ENCODE data around the gene MRPS27.

MRPS27 gene

DNA sequence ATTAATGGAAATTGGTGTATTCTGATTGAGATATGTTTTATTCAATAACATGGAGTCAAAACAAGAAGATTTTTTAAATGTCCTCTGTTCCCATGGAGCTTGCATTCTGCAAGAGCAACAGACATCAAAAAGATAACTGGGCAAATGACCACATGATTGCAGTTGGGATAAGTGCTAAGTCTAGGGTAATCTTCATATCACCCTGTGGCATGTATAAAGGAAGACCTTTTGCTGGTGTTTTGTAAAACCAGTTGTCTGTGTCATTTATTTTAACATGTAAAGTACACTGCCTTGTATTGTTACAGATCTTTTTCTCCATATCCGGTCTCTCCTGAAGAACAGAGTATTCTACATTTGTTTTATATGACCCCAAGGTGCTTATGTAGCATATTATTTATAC, 44.1 kb upstream of the MRPS27 start:
- TF ChIP-seq CTCF (IDR thresholded peaks at IDR 0.05; ENCODE audit: low read depth, low read length, missing control alignments): no peak
- in situ Hi-C loops (cut with HindIII; ENCODE audit: low sequenced_read_pairs): no loop called here
- no peak for DNase-seq (ENCODE audit: low read depth)

DNA sequence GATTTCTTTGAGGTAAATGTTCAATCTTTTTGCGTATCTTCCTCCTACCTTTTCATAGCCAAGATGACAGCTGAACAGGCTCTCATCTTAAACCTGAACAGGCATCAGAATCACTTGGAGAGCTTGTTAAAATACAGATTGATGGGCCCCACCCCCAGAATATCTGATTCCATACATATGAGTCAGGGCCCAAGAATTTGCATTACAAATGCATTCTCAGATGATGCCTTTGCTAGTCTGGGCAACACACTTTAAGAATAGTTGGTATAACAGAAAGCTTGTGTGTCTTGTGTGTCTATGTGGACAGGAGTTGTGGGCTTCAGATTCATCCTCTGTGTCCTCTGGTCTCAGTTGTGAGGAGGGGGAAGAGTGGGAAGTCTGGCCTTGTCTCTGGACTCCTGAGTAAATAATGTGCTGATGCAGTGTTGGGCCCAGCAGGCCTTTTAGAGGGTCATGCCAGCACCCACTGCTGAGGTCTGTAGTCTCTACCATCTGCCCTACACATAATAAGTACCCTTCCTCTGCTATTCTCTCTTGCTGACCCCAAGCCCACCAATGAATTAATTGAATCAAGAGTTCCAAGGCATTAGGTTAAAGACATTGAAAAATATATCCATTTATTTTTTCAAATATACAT, 43.2 kb upstream of the MRPS27 start:
- TF ChIP-seq CTCF (IDR thresholded peaks at IDR 0.05; ENCODE audit: low read depth, low read length, missing control alignments): no peak
- in situ Hi-C loops (cut with HindIII; ENCODE audit: low sequenced_read_pairs): no loop called here
- H3K4me3 ChIP-seq (ENCODE audit: low read depth, low read length): no peak overlapping the region
- DNase-seq (ENCODE audit: low read depth): peak; percentile 39

More for the DNA sequence above, 44.1 kb upstream of the MRPS27 start:
- no peak overlapping the region for H3K4me3 ChIP-seq (ENCODE audit: low read depth, low read length)

DNA sequence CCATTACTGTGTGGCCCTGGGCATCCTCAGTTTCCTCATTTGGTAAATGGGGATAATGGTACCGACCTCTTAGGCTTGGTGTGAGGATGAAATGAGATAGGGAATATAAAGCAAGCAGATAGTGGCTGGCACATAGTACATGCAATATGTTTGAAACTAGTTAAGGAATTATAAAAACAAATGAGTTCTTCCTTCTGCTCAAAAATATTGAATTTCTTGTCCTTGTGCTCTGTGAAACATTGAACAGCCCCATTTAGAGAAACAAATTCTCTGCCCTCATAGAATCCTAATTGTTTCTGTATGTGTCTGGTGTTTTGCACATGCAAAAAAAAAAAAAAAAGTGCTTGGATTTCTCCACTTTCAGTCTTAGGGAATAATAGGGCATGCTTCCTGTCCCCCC, 39.8 kb upstream of the MRPS27 start:
- DNase-seq (ENCODE audit: low read depth): no peak
- no peak for TF ChIP-seq CTCF (IDR thresholded peaks at IDR 0.05; ENCODE audit: low read depth, low read length, missing control alignments)
- in situ Hi-C loops (cut with HindIII; ENCODE audit: low sequenced_read_pairs): loop anchor here (5.0 kb wide), 1 partner anchor 157 kb away; no protein-coding TSS in a partner anchor
- H3K4me3 ChIP-seq (ENCODE audit: low read depth, low read length): no peak overlapping the region

- no peak for DNase-seq (ENCODE audit: low read depth)
- no peak overlapping the region for H3K4me3 ChIP-seq (ENCODE audit: low read depth, low read length)
- TF ChIP-seq CTCF (IDR thresholded peaks at IDR 0.05; ENCODE audit: low read depth, low read length, missing control alignments): no peak
- in situ Hi-C loops (cut with HindIII; ENCODE audit: low sequenced_read_pairs): loop anchor here (5.0 kb wide), 1 partner anchor 158 kb away; no protein-coding TSS in a partner anchor
Measured at GRCh38 chr5:72358925-72359324, 38.9 kb upstream of the MRPS27 start.

DNA sequence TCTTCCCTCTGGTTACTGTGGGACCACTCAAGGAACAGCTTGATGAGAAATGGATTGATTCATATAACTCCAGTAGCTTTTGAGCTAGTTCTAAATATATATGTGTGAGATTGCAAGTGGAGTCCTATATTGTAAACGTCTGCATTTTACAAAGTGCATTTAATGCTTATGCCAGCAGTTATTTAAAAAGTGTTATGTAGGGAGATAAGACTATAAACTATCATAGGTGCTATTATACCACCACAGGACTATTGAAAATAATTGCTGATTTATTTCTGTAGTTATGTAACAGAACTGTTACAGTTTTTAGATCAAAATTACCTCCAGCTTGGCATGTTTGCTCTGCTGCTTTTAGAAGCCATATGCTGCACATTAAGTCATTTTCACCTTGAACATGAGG, 36.3 kb upstream of the MRPS27 start:
- in situ Hi-C loops (cut with HindIII; ENCODE audit: low sequenced_read_pairs): loop anchor here (5.0 kb wide), 1 partner anchor 161 kb away; no protein-coding TSS in a partner anchor
- DNase-seq (ENCODE audit: low read depth): no peak
- H3K4me3 ChIP-seq (ENCODE audit: low read depth, low read length): no peak overlapping the region
- no peak for TF ChIP-seq CTCF (IDR thresholded peaks at IDR 0.05; ENCODE audit: low read depth, low read length, missing control alignments)

GRCh38 chr5:72355706-72356299, 35.8 kb upstream of the MRPS27 start:
- no peak overlapping the region for H3K4me3 ChIP-seq (ENCODE audit: low read depth, low read length)
- in situ Hi-C loops (cut with HindIII; ENCODE audit: low sequenced_read_pairs): loop anchor here (5.0 kb wide), 1 partner anchor 161 kb away; no protein-coding TSS in a partner anchor
- no peak for DNase-seq (ENCODE audit: low read depth)
- TF ChIP-seq CTCF (IDR thresholded peaks at IDR 0.05; ENCODE audit: low read depth, low read length, missing control alignments): peak; percentile 53
